Epithelial cell of proximal tubule (primary cell): ENCODE data around the gene MEAF6. TPM values are rescaled to one million over a fixed set of nuclear protein-coding genes. Genes with fewer than 3 reads are reported as not detected.
A peak's percentile ranks its signal among the peaks of the same experiment; 100 is the strongest.

ENCODE experiments used
- DNase-seq: peaks from one replicate; pipeline ENCODE4 v3.0.0-alpha.2; 2011; ENCODE audit warnings: low read depth
- H3K4me3 ChIP-seq: 2 replicates; pipeline ENCODE4 v1.5.1; 2011; ENCODE audit warnings: low read depth, mild to moderate bottlenecking, low read length
- total RNA-seq: library from RNA; depleted of rRNA; stranded (reverse); fragments of >200 nt; gene quantifications from 2 replicates; pipeline ENCODE4 v1.2.3, GENCODE V29; 2015
- TF ChIP-seq, protein P1 (sequence below): conservative IDR thresholded peaks from 2 replicates; pipeline ENCODE4 v1.5.1; 2012; ENCODE audit warnings: low read depth, mild to moderate bottlenecking, low read length

The MEAF6 gene
- total RNA-seq, 1 donor from 2014 or later, result 64.2 TPM

DNA sequence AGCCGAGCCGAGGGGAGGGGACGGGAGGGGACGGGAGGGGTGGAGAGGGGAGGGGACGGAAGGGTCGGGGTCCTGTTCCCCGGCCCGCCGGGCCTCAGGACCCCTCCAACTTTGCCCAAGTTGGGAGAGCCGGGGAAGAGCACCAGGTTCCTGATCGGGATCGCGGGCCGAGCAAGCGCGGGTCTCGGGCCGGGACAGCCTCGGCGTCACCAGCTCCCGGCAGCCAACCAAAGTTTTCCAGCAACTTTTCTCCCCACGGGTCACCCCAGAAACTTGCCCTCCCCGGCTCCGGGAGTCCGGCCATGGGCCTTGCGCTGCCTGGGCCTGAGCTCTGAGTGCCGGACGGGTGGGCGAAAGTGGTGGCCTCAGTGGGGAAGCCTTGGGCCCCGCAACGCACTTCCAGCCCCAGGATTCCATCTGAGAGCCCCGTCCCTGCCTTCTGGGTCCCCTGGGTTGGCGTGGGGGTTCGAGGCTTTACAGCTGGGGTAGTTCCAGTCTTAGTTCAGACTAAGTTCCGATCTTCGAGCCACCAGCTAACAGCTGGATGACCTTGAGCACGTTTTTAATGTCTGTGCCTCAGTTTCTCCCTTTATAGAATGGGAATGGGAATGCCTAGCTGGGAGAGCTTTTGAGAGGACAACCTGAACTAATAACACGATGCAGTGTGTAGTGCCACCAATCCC lies 39.7 kb downstream of the MEAF6 start:
- TF ChIP-seq, protein P1, sequence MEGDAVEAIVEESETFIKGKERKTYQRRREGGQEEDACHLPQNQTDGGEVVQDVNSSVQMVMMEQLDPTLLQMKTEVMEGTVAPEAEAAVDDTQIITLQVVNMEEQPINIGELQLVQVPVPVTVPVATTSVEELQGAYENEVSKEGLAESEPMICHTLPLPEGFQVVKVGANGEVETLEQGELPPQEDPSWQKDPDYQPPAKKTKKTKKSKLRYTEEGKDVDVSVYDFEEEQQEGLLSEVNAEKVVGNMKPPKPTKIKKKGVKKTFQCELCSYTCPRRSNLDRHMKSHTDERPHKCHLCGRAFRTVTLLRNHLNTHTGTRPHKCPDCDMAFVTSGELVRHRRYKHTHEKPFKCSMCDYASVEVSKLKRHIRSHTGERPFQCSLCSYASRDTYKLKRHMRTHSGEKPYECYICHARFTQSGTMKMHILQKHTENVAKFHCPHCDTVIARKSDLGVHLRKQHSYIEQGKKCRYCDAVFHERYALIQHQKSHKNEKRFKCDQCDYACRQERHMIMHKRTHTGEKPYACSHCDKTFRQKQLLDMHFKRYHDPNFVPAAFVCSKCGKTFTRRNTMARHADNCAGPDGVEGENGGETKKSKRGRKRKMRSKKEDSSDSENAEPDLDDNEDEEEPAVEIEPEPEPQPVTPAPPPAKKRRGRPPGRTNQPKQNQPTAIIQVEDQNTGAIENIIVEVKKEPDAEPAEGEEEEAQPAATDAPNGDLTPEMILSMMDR, result no peak
- no peak for DNase-seq
- H3K4me3 ChIP-seq, result peak overlapping the region; percentile 71

DNA sequence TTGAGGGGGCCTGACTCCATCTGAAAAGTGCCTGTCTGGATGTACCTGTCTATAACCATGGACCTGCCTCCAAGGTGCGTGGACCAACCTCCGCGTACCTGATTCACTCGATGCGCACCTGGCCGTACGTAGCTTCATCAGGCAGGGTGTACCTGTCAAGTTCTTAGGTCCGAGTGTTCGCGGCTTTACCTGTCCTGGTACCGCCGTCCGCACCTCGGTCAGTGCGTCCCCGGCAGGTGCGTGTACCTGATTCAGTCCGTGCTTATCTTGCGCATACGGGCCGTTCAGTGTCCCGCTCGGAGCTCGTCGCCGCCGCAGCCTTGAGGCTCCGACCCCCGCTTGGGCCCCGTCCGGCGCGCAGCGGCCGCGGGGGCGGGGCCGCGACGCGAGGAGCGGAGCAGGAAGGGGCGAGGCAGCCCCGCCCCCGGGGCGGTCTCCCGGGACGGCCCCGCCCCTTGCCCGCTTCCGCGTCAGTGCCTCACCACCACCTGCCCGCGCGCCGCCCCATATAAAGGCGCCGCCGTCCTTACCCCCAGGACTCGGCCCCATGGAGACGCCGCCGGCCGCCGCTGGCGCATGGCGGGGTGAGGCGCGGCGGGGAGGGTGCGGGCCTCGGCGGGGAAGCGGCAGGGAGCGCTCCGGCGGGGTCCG lies 40.4 kb downstream of the MEAF6 start, which contains the start of gene ZC3H12A:
TSS of gene ZC3H12A (plus strand) at position 535 of the 651 bp plus-strand sequence. CDS start 917 bp downstream, outside the sequence.
- peak within 1 kb of the TSS; percentile 76 for H3K4me3 ChIP-seq
- no peak for DNase-seq
- TF ChIP-seq, protein P1, result peak; percentile 4

DNA sequence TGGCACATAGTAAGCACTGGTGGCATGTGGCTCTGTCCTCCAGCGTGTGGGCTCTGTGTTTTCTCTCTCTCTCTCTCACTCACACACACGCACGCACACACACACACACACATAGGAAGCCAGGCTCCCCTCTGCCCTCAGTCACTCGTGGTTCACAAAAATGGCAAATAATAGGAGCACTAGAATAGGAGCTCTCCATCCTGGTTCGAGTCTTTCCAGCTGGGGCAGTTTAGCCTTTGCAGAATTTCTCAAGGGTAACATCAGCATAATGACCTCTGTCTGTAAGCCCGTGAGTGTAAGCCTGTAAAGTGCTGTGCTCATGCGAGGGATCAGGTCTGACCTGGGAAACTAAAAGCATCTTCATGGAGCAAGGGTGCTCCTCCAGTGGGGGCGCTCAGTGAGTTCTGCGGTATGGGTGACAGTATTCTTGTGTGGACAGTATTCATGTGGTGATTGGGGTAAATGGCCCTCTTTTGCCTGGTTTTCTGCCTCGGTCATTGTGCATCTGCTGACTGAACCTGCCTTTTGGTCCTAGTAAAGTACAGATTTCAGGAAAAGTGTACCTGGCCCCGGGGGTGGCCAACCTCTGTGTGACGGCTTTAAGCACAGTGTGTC lies 41.0 kb downstream of the MEAF6 start:
- TF ChIP-seq, protein P1, result peak; percentile 18
- no peak for DNase-seq

DNA sequence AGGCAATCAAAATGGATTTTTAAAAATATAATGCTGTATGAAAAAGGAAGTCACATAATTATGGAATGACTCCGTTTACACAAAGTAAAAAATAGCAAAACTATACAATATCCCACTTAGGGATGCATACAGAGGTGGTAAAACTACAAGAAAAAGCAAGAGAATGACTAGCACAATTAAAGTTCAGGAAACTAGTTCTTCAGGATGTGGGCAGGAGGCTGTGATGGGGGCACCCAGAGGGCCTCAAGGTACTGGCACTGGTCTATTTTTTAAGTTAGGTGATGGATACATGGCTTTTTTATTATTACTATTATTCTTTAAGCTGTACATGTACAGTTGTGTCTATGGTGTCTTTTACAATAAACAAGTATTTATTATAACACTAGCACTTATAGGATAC lies 41.6 kb downstream of the MEAF6 start:
- no peak for DNase-seq
- TF ChIP-seq, protein P1, result no peak
- H3K4me3 ChIP-seq, result peak overlapping the region; percentile 76

More for the DNA sequence above, 41.0 kb downstream of the MEAF6 start:
- peak overlapping the region; percentile 76 for H3K4me3 ChIP-seq

DNA sequence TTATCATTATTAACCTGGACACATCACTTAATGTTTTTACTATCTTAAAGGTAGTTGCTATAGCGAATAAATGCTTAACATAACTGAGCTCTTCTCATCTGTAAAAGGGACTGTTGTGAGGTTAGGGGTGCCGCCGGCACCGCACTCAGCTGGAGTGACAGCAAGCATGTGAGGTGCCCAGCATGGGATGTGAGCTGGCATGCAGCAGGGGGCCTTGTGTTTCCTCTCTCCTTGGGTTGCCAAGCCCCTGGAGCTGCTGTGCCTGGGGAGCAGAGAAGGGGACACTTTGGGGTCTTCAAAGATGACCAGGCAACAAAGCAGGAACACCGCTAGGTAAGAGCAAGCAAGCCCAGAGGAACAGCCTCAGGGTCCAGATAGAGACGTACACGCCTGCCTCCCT lies 42.3 kb downstream of the MEAF6 start:
- peak overlapping the region; percentile 1 for H3K4me3 ChIP-seq
- DNase-seq, result no peak
- TF ChIP-seq, protein P1, result no peak

DNA sequence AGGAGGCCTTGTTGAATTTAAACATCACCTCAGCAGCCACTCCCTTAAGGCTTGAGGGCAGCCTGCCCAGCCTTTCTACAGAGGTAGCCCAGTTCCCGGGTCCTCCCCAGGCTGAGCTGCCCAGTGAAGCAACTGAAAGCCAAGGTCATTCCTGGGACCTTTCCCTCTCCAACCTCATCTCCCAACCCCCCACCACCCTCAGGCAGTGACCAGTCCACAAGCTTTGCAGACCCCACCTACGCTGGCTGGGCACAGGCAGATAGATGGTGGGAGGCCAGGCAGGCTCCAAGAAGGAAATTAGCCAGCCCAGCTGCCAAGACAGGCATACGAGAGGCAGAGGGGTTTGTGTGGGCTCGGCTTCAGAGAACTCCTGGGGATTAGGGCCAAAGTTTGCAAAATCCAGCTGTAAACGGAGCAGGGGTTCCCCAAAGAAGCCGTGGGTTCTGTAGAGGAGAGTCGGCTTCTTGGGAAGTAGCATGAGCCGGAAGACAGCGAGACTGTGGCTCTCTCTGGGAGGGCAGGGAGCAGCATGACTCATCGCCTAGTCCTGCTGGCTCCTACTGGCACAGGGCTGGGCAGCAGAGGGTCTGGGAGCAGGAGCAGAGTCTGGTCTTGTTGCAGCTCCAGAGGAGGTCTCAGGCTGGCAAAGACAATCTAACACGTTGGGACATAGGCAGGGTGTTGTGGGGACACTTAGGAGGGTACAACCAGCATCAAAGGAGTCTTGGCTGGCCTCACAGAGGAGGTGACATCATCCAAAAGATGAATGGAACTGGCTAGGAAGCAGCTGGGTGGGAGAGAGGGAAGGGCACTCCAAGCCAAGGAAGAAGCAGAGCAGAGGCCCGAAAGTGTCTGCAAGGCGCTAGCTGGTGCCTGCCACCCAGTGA lies 43.0 kb downstream of the MEAF6 start:
- no peak for DNase-seq
- H3K4me3 ChIP-seq, result peak overlapping the region; percentile 46
- TF ChIP-seq, protein P1, result no peak
